NT2/D1 (cell line): Measurements from ENCODE around the gene ANKRD13D.

Experiments used
- DNase-seq: peaks from one replicate; pipeline ENCODE4 v3.0.0-alpha.2; 2011; ENCODE audit warnings: low read depth, low spot score
- H3K27me3 ChIP-seq: 2 replicates; pipeline ENCODE4 v1.6.0; 2011; ENCODE audit warnings: mild to moderate bottlenecking; ENCODE audit not compliant: insufficient read length, insufficient read depth
- H3K36me3 ChIP-seq: 2 replicates; pipeline ENCODE4 v1.6.1; 2011; ENCODE audit warnings: mild to moderate bottlenecking, low read length, mixed read lengths; ENCODE audit not compliant: insufficient read depth, insufficient read length
- H3K4me1 ChIP-seq: 2 replicates; pipeline ENCODE4 v1.5.1; 2011; ENCODE audit not compliant: insufficient read depth, insufficient read length
- H3K4me3 ChIP-seq: 2 replicates; pipeline ENCODE4 v1.5.1; 2011; ENCODE audit warnings: low read depth; ENCODE audit not compliant: insufficient read length
- H3K9ac ChIP-seq: 2 replicates; pipeline ENCODE4 v1.6.0; 2011; ENCODE audit warnings: low read depth; ENCODE audit not compliant: insufficient read length
- H3K9me3 ChIP-seq: 2 replicates; pipeline ENCODE4 v1.5.1; 2011; ENCODE audit warnings: mild to moderate bottlenecking, low read length; ENCODE audit not compliant: insufficient read depth
- SUZ12 ChIP-seq: IDR thresholded peaks from 2 replicates; pipeline ENCODE4 v1.6.1; 2011; ENCODE audit not compliant: insufficient read length, insufficient read depth; ENCODE audit errors: extremely low read depth
- YY1 ChIP-seq: IDR thresholded peaks from 2 replicates; pipeline ENCODE4 v1.6.1; 2011; ENCODE audit not compliant: insufficient read length, insufficient read depth
- ZNF274 ChIP-seq: IDR thresholded peaks from 2 replicates; pipeline ENCODE4 v1.6.1; 2011; ENCODE audit warnings: mild to moderate bottlenecking, low read depth, low read length

ANKRD13D gene

GRCh38 chr11:67311051-67311555 is 22.0 kb downstream of the ANKRD13D start:
- Histone ChIP-seq H3K9me3 (no peaks in the 10 kb centered on the region), H3K9ac (no peak overlapping the region), H3K4me3 (no peak overlapping the region), H3K36me3 (peaks cover 57% of the 10 kb centered on the region), H3K4me1 (peaks cover 23% of the 10 kb centered on the region), H3K27me3 (no peaks in the 10 kb centered on the region)
- no peak for DNase-seq
- no peak for TF ChIP-seq SUZ12
- no peak for TF ChIP-seq ZNF274
- TF ChIP-seq YY1, result no peak

DNA sequence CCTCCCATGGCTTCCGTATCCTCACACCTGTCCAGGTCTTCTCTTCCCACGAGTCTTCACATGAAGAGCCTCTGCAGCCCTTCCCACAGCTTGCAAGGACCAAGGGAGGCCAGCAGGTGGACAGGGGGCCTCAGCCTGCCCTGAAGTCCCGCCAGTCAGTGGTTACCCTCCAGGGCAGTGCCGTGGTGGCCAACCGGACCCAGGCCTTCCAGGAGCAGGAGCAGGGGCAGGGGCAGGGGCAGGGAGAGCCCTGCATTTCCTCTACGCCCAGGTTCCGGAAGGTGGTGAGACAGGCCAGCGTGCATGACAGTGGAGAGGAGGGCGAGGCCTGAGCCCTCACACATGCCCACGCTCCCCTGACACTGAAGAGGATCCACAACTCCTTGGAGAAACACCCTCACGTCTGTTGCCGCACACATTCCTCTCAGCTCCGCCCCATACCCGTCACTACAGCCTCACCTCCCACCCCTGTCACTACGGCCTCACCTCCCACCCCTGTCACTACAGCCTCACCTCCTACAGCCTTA is 22.5 kb downstream of the ANKRD13D start:
- no peak for DNase-seq
- TF ChIP-seq ZNF274, result no peak
- TF ChIP-seq SUZ12, result no peak
- TF ChIP-seq YY1, result no peak
- Histone ChIP-seq H3K9me3 (no peaks in the 10 kb centered on the region), H3K36me3 (peaks cover 53% of the 10 kb centered on the region), H3K4me1 (peaks cover 23% of the 10 kb centered on the region), H3K9ac (no peak overlapping the region), H3K27me3 (no peaks in the 10 kb centered on the region), H3K4me3 (no peak overlapping the region)

GRCh38 chr11:67312187-67313021 is 23.3 kb downstream of the ANKRD13D start:
- H3K4me3 ChIP-seq, result no peak overlapping the region
- no peak for TF ChIP-seq YY1
- TF ChIP-seq SUZ12, result no peak
- TF ChIP-seq ZNF274, result no peak
- H3K27me3 ChIP-seq, result no peaks in the 10 kb centered on the region
- no peak overlapping the region for H3K9ac ChIP-seq
- DNase-seq, result no peak
- H3K9me3 ChIP-seq, result no peaks in the 10 kb centered on the region
- peaks cover 18% of the 10 kb centered on the region for H3K4me1 ChIP-seq
- H3K36me3 ChIP-seq, result peaks cover 45% of the 10 kb centered on the region

GRCh38 chr11:67313125-67313890 is 24.2 kb downstream of the ANKRD13D start:
- H3K36me3 ChIP-seq, result peaks cover 37% of the 10 kb centered on the region
- no peak for TF ChIP-seq ZNF274
- TF ChIP-seq YY1, result no peak
- no peak for TF ChIP-seq SUZ12
- H3K27me3 ChIP-seq, result peaks cover 6% of the 10 kb centered on the region
- H3K9ac ChIP-seq, result no peak overlapping the region
- DNase-seq, result no peak
- H3K4me3 ChIP-seq, result no peak overlapping the region
- H3K4me1 ChIP-seq, result peaks cover 15% of the 10 kb centered on the region
- H3K9me3 ChIP-seq, result no peaks in the 10 kb centered on the region

GRCh38 chr11:67314218-67314617 is 25.1 kb downstream of the ANKRD13D start:
- Histone ChIP-seq H3K4me3 (no peak overlapping the region), H3K27me3 (peaks cover 15% of the 10 kb centered on the region), H3K9ac (no peak overlapping the region), H3K36me3 (peaks cover 28% of the 10 kb centered on the region), H3K9me3 (no peaks in the 10 kb centered on the region), H3K4me1 (peaks cover 12% of the 10 kb centered on the region)
- DNase-seq, result no peak
- TF ChIP-seq ZNF274 (no peak), SUZ12 (no peak), YY1 (no peak)

DNA sequence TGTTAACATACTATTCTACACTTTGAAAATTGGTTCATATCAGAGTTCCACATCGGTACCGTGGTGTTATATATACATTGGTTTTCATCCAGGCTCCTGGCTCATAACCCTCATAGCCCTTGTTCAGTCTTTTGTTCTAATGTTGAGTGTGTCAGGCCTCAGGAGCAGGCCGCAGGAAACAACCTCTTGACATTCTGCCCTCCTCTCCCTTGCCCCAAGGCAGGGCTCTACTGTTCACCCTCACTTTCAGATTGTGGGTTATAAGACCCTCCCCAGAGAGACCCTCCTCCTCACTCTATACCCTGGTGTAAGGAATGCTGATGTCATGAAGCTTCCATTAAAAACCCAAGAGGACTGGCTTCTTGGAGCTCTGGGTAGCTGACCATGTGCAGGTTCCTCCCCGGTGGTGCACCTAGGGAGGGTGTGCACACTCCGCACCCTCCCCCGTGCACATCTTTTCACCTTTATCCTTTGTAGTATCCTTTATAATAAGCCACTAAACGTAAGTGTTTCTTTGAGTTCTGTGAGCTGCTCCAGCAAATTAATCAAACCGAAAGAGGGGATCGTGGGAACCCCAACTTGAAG is 26.3 kb downstream of the ANKRD13D start:
- no peak overlapping the region for H3K4me3 ChIP-seq
- H3K9me3 ChIP-seq, result no peaks in the 10 kb centered on the region
- TF ChIP-seq YY1, result no peak
- TF ChIP-seq SUZ12, result no peak
- TF ChIP-seq ZNF274, result no peak
- peaks cover 26% of the 10 kb centered on the region for H3K27me3 ChIP-seq
- no peak overlapping the region for H3K9ac ChIP-seq
- DNase-seq, result no peak
- H3K36me3 ChIP-seq, result peaks cover 16% of the 10 kb centered on the region
- H3K4me1 ChIP-seq, result peaks cover 10% of the 10 kb centered on the region
